GM12878 (cell line): Measurements from ENCODE around the gene DBI. TPM values are rescaled to one million over a fixed set of nuclear protein-coding genes. Genes with fewer than 3 reads are reported as not detected.

Source experiments
- ATAC-seq: fragments of 200-7000 bp; cut with Tn5 transposase; 3 replicates; pipeline ENCODE4 v1.9.1; 2020; ENCODE audit warnings: mild to moderate bottlenecking, moderate library complexity
- BruUV-seq: library from RNA; stranded (reverse); fragments of 400-500 nt; replicated peaks from 2 replicates; lab custom pipeline; 2021; lab: Mats Ljungman, UMichigan
- CTCF ChIA-PET: fragments of 300-600 bp; sonication (Branson Sonifier 250); formaldehyde crosslinking; extraction: SDS; loops from one replicate; lab custom pipeline; 2021; ENCODE audit warnings: inconsistent platforms; lab: Yijun Ruan, JAX
- POLR2A ChIA-PET: fragments of 350-600 bp; formaldehyde crosslinking; extraction: SDS; loops from one replicate; lab custom pipeline; 2021; ENCODE audit warnings: inconsistent platforms; lab: Charles Lee
- RAD21 ChIA-PET: fragments of 300-600 bp; sonication (Branson Sonifier 250); formaldehyde crosslinking; loops from one replicate; lab custom pipeline; 2023; ENCODE audit warnings: antibody characterized with exemption; ENCODE audit not compliant: unreplicated experiment; lab: Charles Lee
- SMC1A ChIA-PET: fragments of 300-600 bp; sonication (Branson Sonifier 250); formaldehyde crosslinking; loops from one replicate; lab custom pipeline; 2023; ENCODE audit not compliant: unreplicated experiment, uncharacterized antibody; lab: Charles Lee
- DNase-seq: peaks from one replicate; pipeline ENCODE4 v3.0.0-alpha.2; 2011; ENCODE audit warnings: low read depth, low spot score
- FAIRE-seq: peaks from 3 replicates; lab custom pipeline; 2011; peaks lifted over from hg19 to GRCh38; lab: Jason Lieb, UNC
- H2AFZ ChIP-seq: 2 replicates; pipeline ENCODE4 v1.6.0; 2011; ENCODE audit warnings: low read depth, low read length, control low read depth; ENCODE audit not compliant: control insufficient read depth
- H3K27ac ChIP-seq: 2 replicates; pipeline ENCODE4 v1.5.1; 2011; ENCODE audit warnings: control low read depth; ENCODE audit not compliant: control insufficient read depth, insufficient read depth
- H3K27me3 ChIP-seq, 2 experiments: replicated peaks in 1 of 2; 2 replicates each; pipeline versions ENCODE4 v1.6.0 to v1.6.1; 2011; ENCODE audit warnings: low read length in 1 of 2; ENCODE audit not compliant: control insufficient read depth in 2 of 2, insufficient read depth in 2 of 2
- H3K36me3 ChIP-seq, 2 experiments: 2 replicates each; pipeline ENCODE4 v1.5.1; 2011; ENCODE audit warnings: low read length in 1 of 2; ENCODE audit not compliant: control insufficient read depth in 2 of 2, insufficient read depth in 2 of 2
- H3K4me1 ChIP-seq: 2 replicates; pipeline ENCODE4 v1.6.1; 2011; ENCODE audit warnings: mild to moderate bottlenecking, low read length, moderate library complexity, mixed read lengths; ENCODE audit not compliant: control insufficient read depth, insufficient read depth
- H3K4me2 ChIP-seq: 2 replicates; pipeline ENCODE4 v1.6.0; 2011; ENCODE audit warnings: control low read depth; ENCODE audit not compliant: control insufficient read depth, insufficient read depth
- H3K4me3 ChIP-seq: fragments of 200-600 bp; sonication (generic); 2 replicates; pipeline ENCODE4 v1.5.1; 2016
- H3K79me2 ChIP-seq: 2 replicates; pipeline ENCODE4 v1.6.0; 2011; ENCODE audit warnings: low read length; ENCODE audit not compliant: control insufficient read depth, insufficient read depth
- H3K9ac ChIP-seq: 2 replicates; pipeline ENCODE4 v1.8.0; 2011; ENCODE audit warnings: low read length, control low read depth, mixed read lengths; ENCODE audit not compliant: control insufficient read depth, insufficient read depth
- H3K9me3 ChIP-seq: replicated peaks from 3 replicates; pipeline ENCODE4 v1.5.1; 2011; ENCODE audit warnings: mild to moderate bottlenecking, low read length; ENCODE audit not compliant: control insufficient read depth, insufficient read depth
- H4K20me1 ChIP-seq: 2 replicates; pipeline ENCODE4 v1.6.0; 2011; ENCODE audit not compliant: control insufficient read depth, insufficient read depth
- ASH2L ChIP-seq: fragments of 300-600, 200-600 bp; sonication (generic); IDR thresholded peaks from 2 replicates; pipeline ENCODE4 v1.6.1; 2017; ENCODE audit warnings: low read depth, mild to moderate bottlenecking, borderline replicate concordance
- GATAD2B ChIP-seq: fragments of 450-650 bp; conservative IDR thresholded peaks from 2 replicates; pipeline ENCODE4 v1.6.1; 2017; ENCODE audit warnings: low read depth, mild to moderate bottlenecking, moderate library complexity
- HDAC2 ChIP-seq: fragments of 200-600 bp; sonication (generic); IDR thresholded peaks from 2 replicates; pipeline ENCODE4 v1.6.1; 2017
- JUND ChIP-seq: IDR thresholded peaks from 2 replicates; pipeline ENCODE4 v1.6.1; 2012; ENCODE audit warnings: low read depth, mild to moderate bottlenecking, low read length, improper control_type of control experiment, moderate library complexity
- NR2F1 ChIP-seq: fragments of 450-650 bp; conservative IDR thresholded peaks from 2 replicates; pipeline ENCODE4 v1.6.1; 2017; ENCODE audit warnings: mild to moderate bottlenecking
- PAX8 ChIP-seq: fragments of 450-650 bp; IDR thresholded peaks from 2 replicates; pipeline ENCODE4 v1.6.1; 2017; ENCODE audit warnings: mild to moderate bottlenecking, moderate library complexity
- POLR2AphosphoS5 ChIP-seq: IDR thresholded peaks from 2 replicates; pipeline ENCODE4 v1.6.1; 2011; ENCODE audit warnings: mild to moderate bottlenecking, low read length, inconsistent platforms
- PRDM15 ChIP-seq: fragments of 450-650 bp; formaldehyde crosslinking; IDR thresholded peaks from 2 replicates; pipeline ENCODE4 v1.4.0; 2020; ENCODE audit warnings: mild to moderate bottlenecking, moderate library complexity
- RCOR1 ChIP-seq: conservative IDR thresholded peaks from 2 replicates; pipeline ENCODE4 v1.6.1; 2012; ENCODE audit warnings: low read depth, low read length, improper control_type of control experiment
- SUZ12 ChIP-seq: fragments of 200-600 bp; sonication (generic); IDR thresholded peaks from one replicate; pipeline ENCODE4 v1.6.1; 2018; ENCODE audit warnings: antibody characterized with exemption, mild to moderate bottlenecking; ENCODE audit not compliant: unreplicated experiment
- WGBS: methylation state at CpG from one replicate; pipeline ENCODE4 v1.1.6; 2016; ENCODE audit warnings: low lambda C conversion rate; ENCODE audit not compliant: insufficient replicate concordance, insufficient coverage; ENCODE audit errors: missing lambda C conversion rate; 5-methylcytosine and 5-hydroxymethylcytosine counted together
- in situ Hi-C: fragments of 300-500 bp; cut with MboI; formaldehyde crosslinking; loops from 9 replicates; pipeline ENCODE4 v1.14.3; 2018; ENCODE audit warnings: mixed read lengths
- intact Hi-C: fragments of 100-400 bp; cut with micrococcal nuclease; formaldehyde crosslinking; loops from one replicate; pipeline ENCODE4 v1.14.2; 2022; ENCODE audit not compliant: unreplicated experiment
- polyA plus RNA-seq, 11 experiments: library from polyadenylated mRNA; depleted of rRNA in 4 of 11; unstranded in 6 of 11; stranded (reverse) in 5 of 11; fragments of >200 nt; fragmentation: Nextera tagmentation in 4 of 11; fragmentation: Illumina TruSeq in 1 of 11; extraction: Ambion mirVana in 4 of 11; extraction: Trizol in 1 of 11; gene quantifications; 1 replicate in 1 of 11; 2 replicates in 10 of 11; pipeline versions ENCODE4 v1.2.1 to v1.2.3, GENCODE V29; 2011 to 2016; ENCODE audit warnings: inconsistent platforms in 2 of 11, missing spikeins in 2 of 11, low read depth in 1 of 11
- total RNA-seq, 4 experiments: library from RNA; depleted of rRNA in 3 of 4; stranded (reverse); fragments of >200 nt in 3 of 4; fragmentation: Illumina TruSeq in 1 of 4; extraction: Trizol in 1 of 4; gene quantifications; 2 replicates each; pipeline versions ENCODE4 v1.2.1 to v1.2.3, GENCODE V29; 2013 to 2021
- TF ChIP-seq, protein P1 (sequence below): IDR thresholded peaks from 2 replicates; pipeline ENCODE4 v1.6.1; 2012; ENCODE audit warnings: low read depth, low read length, improper control_type of control experiment

The DBI gene
- total and polyA plus RNA-seq, 10 of the 15 experiments (the other 5 are each of a cell fraction or from before 2014, with no cell fraction given) = 248 to 2,567 (median 943) TPM

DNA sequence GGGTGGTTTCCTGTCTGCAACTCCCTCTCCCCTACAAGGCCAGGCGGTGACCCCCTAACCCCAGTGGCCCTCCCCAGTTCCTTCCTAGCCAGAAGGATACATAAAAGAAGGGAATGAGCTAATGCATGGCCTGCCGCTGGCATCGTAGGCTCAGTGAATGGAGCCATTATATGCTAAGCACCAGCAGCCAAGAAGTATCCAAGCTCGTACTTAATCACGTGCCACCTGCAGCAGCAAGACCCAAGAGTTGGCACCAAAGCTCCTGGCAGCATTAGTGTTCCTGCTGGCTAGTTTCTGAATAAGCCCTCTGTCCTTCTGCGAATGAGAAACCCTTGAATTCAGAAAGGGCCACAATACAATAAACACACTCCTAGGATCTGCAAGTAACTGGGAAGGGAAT is 4.3 kb downstream of the DBI start:
- ChIA-PET SMC1A (interaction anchor here (0.6 to 1.2 kb wide), 2 partner anchors 60 to 125 kb away, joined by 3 read pairs; no protein-coding TSS in a partner anchor), CTCF (interaction anchor here (1.2 kb wide), 1 partner anchor 14 kb away, joined by 3 read pairs; no protein-coding TSS in a partner anchor), RAD21 (no interaction called here), POLR2A (interaction anchor here (0.9 to 1.6 kb wide), 2 partner anchors 12 to 14 kb away, joined by 3 to 4 read pairs; no protein-coding TSS in a partner anchor)
- H3K4me1 ChIP-seq = peaks cover 12% of the 10 kb centered on the region
- no peak overlapping the region for H3K4me3 ChIP-seq
- ATAC-seq = no peak
- no peak for FAIRE-seq
- 93% methylated on average over 6 of the region's 6 CpGs for WGBS
- H3K9me3 ChIP-seq = no peaks in the 10 kb centered on the region; the same call in 2 of the 3 replicates
- no peak overlapping the region for H3K27ac ChIP-seq
- H4K20me1 ChIP-seq = peaks cover 6% of the 10 kb centered on the region; the same call in 1 of the 2 replicates
- no TSS peak for BruUV-seq
- H3K36me3 ChIP-seq = peaks cover 20 to 38% of the 10 kb centered on the region in 2 experiments
- H3K79me2 ChIP-seq = peaks cover 35% of the 10 kb centered on the region
- H3K9ac ChIP-seq = no peak overlapping the region
- TF ChIP-seq NR2F1 (no peak), PRDM15 (CRISPR knock-in tag) (no peak), PAX8 (no peak), HDAC2 (no peak), ASH2L (no peak), SUZ12 (no peak), POLR2AphosphoS5 (no peak), JUND (no peak), RCOR1 (no peak), GATAD2B (no peak)
- TF ChIP-seq, protein P1, sequence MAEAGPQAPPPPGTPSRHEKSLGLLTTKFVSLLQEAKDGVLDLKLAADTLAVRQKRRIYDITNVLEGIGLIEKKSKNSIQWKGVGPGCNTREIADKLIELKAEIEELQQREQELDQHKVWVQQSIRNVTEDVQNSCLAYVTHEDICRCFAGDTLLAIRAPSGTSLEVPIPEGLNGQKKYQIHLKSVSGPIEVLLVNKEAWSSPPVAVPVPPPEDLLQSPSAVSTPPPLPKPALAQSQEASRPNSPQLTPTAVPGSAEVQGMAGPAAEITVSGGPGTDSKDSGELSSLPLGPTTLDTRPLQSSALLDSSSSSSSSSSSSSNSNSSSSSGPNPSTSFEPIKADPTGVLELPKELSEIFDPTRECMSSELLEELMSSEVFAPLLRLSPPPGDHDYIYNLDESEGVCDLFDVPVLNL = no peak
- TF ChIP-seq, all 136 proteins: peak for 0
- Histone ChIP-seq H3K4me2 (no peak overlapping the region), H2AFZ (no peak overlapping the region), H3K27me3 (no peaks in the 10 kb centered on the region)
- in situ Hi-C loops = no loop called here
- DNase-seq = no peak
- intact Hi-C loops = no loop called here
